LNCaP clone FGC (cell line): Measurements from ENCODE around the gene RUFY4.

Experiments used
- DNase-seq: peaks from one replicate; pipeline ENCODE4 v3.0.0-alpha.2; 2011; ENCODE audit warnings: low read depth
- H3K4me3 ChIP-seq: 2 replicates; pipeline ENCODE4 v1.5.1; 2011; ENCODE audit warnings: mild to moderate bottlenecking, low read depth, low read length, control low read depth
- CTCF ChIP-seq: IDR thresholded peaks from 2 replicates; pipeline ENCODE4 v1.5.1; 2012; ENCODE audit warnings: mild to moderate bottlenecking; ENCODE audit not compliant: control insufficient read depth, insufficient read depth; ENCODE audit errors: extremely low read depth

The RUFY4 gene

GRCh38 chr2:218071218-218071937 lies 2.3 kb downstream of the RUFY4 start:
- H3K4me3 ChIP-seq, result no peak overlapping the region
- no peak for DNase-seq
- TF ChIP-seq CTCF, result no peak

GRCh38 chr2:218072002-218072401 lies 2.9 kb downstream of the RUFY4 start:
- H3K4me3 ChIP-seq, result no peak overlapping the region
- no peak for TF ChIP-seq CTCF
- DNase-seq, result no peak

- no peak for DNase-seq
- no peak for TF ChIP-seq CTCF
These were observed 3.5 kb downstream of the RUFY4 start for GRCh38 chr2:218072478-218073024.

GRCh38 chr2:218073185-218073584 lies 4.1 kb downstream of the RUFY4 start:
- H3K4me3 ChIP-seq, result no peak overlapping the region
- DNase-seq, result no peak
- no peak for TF ChIP-seq CTCF

More at GRCh38 chr2:218072478-218073024, 3.5 kb downstream of the RUFY4 start:
- H3K4me3 ChIP-seq, result no peak overlapping the region

DNA sequence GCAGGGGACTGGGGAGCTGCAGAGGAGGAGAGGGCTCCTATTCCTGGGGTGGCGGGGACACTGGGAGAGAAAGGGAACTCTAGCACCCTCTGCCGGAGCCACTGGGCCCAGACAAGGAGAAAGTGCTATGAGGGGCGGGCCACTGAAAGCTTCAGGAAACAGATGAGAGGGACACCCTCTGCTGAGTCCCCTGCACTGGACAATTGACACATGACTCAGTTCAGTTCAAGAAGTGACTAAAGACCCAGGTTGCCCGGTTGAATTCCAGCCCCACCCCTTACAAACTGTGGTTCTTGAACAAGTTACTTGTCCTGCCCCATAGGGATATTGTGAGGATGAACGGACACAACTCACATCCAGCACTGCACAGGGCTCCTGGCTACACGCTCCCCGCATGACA lies 5.0 kb downstream of the RUFY4 start:
- peak; percentile 35; the same call in 1 of the 2 replicates for TF ChIP-seq CTCF
- H3K4me3 ChIP-seq, result no peak overlapping the region
- DNase-seq, result no peak

DNA sequence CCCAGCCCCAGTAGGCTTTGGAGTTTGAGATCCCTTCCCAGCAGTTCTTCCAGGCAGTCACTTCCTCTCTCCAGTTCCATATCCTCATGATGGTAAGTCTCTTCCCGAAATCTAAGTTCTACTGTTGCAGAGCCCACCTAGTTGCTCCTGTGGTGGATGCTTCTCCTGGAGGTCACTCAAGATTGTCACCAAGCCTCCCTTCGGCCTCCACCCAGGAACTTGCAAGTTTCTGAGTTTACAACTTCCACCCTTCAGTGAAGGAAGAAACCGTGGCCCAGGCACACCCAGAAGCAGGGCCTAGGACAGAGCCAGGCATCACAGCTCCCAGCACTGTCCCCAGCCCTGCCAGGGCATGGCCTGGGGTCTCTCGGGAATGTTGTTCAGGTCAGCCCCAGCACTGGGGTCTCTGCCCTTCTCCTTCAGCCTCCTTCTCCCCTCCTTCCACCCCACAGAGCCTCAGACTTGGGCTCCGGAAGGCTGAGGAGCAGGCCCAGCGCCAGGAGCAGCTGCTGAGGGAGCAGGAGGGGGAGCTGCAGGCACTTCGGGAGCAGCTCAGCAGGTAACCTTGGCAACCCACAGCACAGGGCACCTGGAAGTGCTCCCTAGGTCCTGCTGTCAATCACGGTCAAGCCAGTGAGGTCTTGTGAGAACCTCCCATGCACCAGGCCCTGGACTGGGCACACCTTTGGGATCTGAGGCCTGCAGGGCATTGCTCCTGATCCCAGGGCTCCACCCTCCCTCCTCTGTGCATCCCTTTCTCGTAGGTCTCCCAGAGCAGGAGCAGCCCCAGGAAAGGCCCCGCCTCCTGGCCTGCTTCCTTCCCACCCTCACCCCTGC lies 7.1 kb downstream of the RUFY4 start:
- no peak for TF ChIP-seq CTCF
- no peak for DNase-seq
- no peak overlapping the region for H3K4me3 ChIP-seq
